VCaP (cell line): ENCODE results near the gene DOCK10.

Source experiments
- H3K27ac ChIP-seq: fragments of 450-650 bp; 2 replicates; pipeline ENCODE4 v1.5.1; 2017
- CTCF ChIP-seq: fragments of 450-650 bp; conservative IDR thresholded peaks from 2 replicates; pipeline ENCODE4 v1.5.1; 2017; ENCODE audit warnings: mild to moderate bottlenecking, moderate library complexity

The DOCK10 gene

GRCh38 chr2:225010804-225011203 is 31.5 kb downstream of the DOCK10 start:
- TF ChIP-seq CTCF = no peak
- H3K27ac ChIP-seq = no peak overlapping the region

GRCh38 chr2:225009768-225010167 is 32.5 kb downstream of the DOCK10 start:
- H3K27ac ChIP-seq = no peak overlapping the region
- TF ChIP-seq CTCF = no peak

- peak; percentile 22; the same call in 1 of the 2 replicates for TF ChIP-seq CTCF
- no peak overlapping the region for H3K27ac ChIP-seq
Observed at GRCh38 chr2:225008935-225009334, 33.3 kb downstream of the DOCK10 start.

GRCh38 chr2:225008179-225008856 is 34.0 kb downstream of the DOCK10 start:
- no peak for TF ChIP-seq CTCF
- H3K27ac ChIP-seq = no peak overlapping the region

- no peak for TF ChIP-seq CTCF
- no peak overlapping the region for H3K27ac ChIP-seq
Observed at GRCh38 chr2:225006730-225007129, 35.5 kb downstream of the DOCK10 start.

- no peak overlapping the region for H3K27ac ChIP-seq
- TF ChIP-seq CTCF = no peak
Observed at GRCh38 chr2:225004597-225004996, 37.7 kb downstream of the DOCK10 start.

GRCh38 chr2:225002656-225003045 is 39.6 kb downstream of the DOCK10 start:
- no peak for TF ChIP-seq CTCF
- peak overlapping the region; percentile 16; the same call in 1 of the 2 replicates for H3K27ac ChIP-seq
